GM13976 (cell line): ENCODE measurements around the gene PPP1R9A.

Experiments
- DNase-seq: peaks from one replicate; pipeline ENCODE4 v3.0.0; 2012; ENCODE audit warnings: low spot score
- in situ Hi-C: fragments of 300-500 bp; cut with MboI; formaldehyde crosslinking; loops from one replicate; pipeline ENCODE4 v1.12.0; 2022; ENCODE audit warnings: low sequenced_read_pairs, mixed read lengths, inconsistent platforms; ENCODE audit not compliant: unreplicated experiment
- TF ChIP-seq, protein P1 (sequence below): IDR thresholded peaks from 2 replicates; pipeline ENCODE4 v1.5.1; 2012; ENCODE audit warnings: borderline replicate concordance, mild to moderate bottlenecking; ENCODE audit not compliant: insufficient read depth; ENCODE audit errors: extremely low read depth, missing control alignments, control extremely low read depth

Gene PPP1R9A

DNA sequence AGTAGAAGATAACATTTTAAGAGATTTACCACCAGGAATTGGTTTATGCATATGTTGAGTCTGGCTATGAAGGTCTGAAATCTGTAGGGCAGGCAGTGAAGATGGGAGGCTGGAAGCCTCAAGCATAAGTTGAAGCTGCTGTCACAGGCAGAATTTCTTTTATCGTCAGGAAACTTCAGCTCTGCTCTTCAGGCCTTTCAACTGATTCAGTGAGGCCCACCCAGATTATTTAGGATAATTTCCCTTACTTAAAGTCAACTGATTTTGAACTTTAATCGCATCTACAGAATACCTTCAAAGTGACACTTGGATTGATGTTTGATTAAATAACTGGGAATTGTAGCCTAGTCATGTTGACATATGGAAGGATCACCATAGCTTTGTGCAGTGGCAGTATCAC lies 190.5 kb downstream of the PPP1R9A start:
- DNase-seq, result no peak
- TF ChIP-seq, protein P1, sequence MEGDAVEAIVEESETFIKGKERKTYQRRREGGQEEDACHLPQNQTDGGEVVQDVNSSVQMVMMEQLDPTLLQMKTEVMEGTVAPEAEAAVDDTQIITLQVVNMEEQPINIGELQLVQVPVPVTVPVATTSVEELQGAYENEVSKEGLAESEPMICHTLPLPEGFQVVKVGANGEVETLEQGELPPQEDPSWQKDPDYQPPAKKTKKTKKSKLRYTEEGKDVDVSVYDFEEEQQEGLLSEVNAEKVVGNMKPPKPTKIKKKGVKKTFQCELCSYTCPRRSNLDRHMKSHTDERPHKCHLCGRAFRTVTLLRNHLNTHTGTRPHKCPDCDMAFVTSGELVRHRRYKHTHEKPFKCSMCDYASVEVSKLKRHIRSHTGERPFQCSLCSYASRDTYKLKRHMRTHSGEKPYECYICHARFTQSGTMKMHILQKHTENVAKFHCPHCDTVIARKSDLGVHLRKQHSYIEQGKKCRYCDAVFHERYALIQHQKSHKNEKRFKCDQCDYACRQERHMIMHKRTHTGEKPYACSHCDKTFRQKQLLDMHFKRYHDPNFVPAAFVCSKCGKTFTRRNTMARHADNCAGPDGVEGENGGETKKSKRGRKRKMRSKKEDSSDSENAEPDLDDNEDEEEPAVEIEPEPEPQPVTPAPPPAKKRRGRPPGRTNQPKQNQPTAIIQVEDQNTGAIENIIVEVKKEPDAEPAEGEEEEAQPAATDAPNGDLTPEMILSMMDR, result no peak
- in situ Hi-C loops, result no loop called here

DNA sequence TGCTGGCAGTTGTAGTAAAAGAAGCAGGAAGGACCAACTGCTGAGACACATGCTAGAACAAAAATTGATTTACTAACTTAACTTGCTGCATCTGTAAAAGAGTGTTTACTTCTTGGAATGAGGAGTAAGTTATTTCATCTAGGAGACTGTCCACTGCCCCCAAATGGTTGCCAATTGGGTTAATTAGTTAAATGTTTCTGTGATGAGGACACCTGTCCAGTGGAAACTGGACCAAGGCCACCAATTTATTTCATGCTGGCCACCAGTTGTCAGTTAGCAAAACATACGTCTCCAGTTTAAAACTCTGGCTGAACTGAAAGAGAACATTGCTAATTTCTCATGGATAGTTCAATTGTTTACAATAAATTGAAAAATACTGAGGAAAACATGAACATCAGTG lies 191.7 kb downstream of the PPP1R9A start:
- TF ChIP-seq, protein P1, result no peak
- in situ Hi-C loops, result no loop called here
- no peak for DNase-seq

GRCh38 chr7:95101422-95101821 lies 194.0 kb downstream of the PPP1R9A start:
- TF ChIP-seq, protein P1, result no peak
- no peak for DNase-seq
- in situ Hi-C loops, result no loop called here

DNA sequence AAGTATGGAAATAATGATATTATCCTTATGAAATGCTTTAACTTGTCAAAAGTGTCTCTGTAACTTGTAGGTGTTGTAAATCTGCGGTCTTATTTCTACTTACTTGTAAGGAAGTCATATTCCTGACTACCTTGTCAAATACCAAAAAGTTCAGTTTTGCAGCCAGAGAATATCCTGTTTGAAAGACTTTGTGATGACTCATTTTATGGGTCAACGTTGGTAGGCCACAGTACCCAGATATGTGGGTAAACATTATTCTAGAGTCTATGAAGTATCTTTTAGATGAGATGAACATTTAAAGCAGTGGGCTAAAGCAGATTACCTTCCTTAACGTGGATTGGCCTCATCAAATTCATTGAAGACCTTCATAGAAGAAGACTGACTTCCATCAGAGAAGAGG lies 195.3 kb downstream of the PPP1R9A start:
- TF ChIP-seq, protein P1, result no peak
- DNase-seq, result no peak
- in situ Hi-C loops, result no loop called here

DNA sequence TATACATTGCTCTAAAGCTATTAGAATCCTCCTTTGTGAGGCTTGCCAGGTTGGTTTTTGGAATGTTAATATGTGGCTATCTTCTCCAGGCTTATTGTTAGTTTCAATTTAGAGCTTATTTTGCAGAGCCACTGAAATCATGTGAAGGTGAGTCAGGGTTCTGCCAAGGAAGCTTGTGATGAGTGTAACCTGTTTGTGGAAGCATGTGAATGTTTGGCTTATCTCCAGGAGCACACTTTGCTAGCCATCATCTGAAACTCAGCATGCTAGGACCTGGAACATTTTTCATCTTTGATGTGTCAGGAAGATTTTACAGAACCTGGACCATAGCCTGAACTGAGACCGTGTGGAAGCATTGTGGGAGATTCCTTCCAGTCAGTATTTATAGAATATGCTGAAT lies 197.3 kb downstream of the PPP1R9A start:
- in situ Hi-C loops, result no loop called here
- no peak for DNase-seq
- TF ChIP-seq, protein P1, result no peak

DNA sequence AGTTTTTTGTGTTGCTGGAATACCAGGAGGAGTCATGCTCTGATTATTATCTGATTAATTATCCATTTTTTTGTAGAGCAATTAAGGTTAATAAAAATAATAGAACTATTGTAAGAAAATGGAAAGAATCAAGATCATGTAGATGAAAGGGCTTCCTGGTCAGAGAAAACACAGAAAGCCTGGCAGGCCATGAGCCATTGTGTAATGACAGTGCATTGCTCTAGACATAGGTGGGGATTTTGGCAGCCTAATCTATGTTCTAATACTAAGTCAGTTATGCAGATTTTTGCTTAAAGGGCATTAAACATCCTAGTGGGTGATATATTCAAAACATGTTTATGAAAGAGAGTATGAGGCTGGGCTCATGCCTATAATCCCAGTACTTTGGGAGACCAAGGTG lies 198.2 kb downstream of the PPP1R9A start:
- in situ Hi-C loops, result no loop called here
- TF ChIP-seq, protein P1, result no peak
- DNase-seq, result no peak

- in situ Hi-C loops, result no loop called here
- TF ChIP-seq, protein P1, result no peak
- no peak for DNase-seq
Measured at GRCh38 chr7:95106401-95106800, 199.0 kb downstream of the PPP1R9A start.
